ENCODE data around the gene NHLH2. TPM values are rescaled to one million over a fixed set of nuclear protein-coding genes. Genes with fewer than 3 reads are reported as not detected.

Gene NHLH2
- total and polyA plus RNA-seq, 10 of the 15 experiments (the other 5 are each of a cell fraction or from before 2014, with no cell fraction given) = 0.01 to 0.08 (median 0.05) TPM; not detected in 6

GRCh38 chr1:115832651-115833050, 8.3 kb downstream of the NHLH2 start:
- no peaks in the 10 kb centered on the region for H3K4me1 ChIP-seq (ENCODE audit: control insufficient read depth, insufficient read depth, low read length)
- H4K20me1 ChIP-seq (ENCODE audit: control insufficient read depth, insufficient read depth) = no peaks in the 10 kb centered on the region
- 27% methylated on average over 8 of the region's 8 CpGs for WGBS (ENCODE audit: insufficient coverage, insufficient replicate concordance, low lambda C conversion rate, missing lambda C conversion rate)
- H3K27ac ChIP-seq (ENCODE audit: control insufficient read depth, insufficient read depth) = no peak overlapping the region
- CTCF ChIA-PET = interaction anchor here (0.9 kb wide), 1 partner anchor 148 kb away, joined by 3 read pairs; no protein-coding TSS in a partner anchor
- no peak overlapping the region for H3K9ac ChIP-seq (ENCODE audit: control insufficient read depth, insufficient read depth, low read length)
- TF ChIP-seq NBN (IDR thresholded peaks at IDR 0.05) = no peak
- no peak for TF ChIP-seq KLF5 (IDR thresholded peaks at IDR 0.05; ENCODE audit: partially characterized antibody)
- no peak for TF ChIP-seq HDGF (IDR thresholded peaks at IDR 0.05)
- TF ChIP-seq FOXK2 (IDR thresholded peaks at IDR 0.05) = no peak
- TF ChIP-seq FOXM1 (IDR thresholded peaks at IDR 0.05; ENCODE audit: low read depth, low read length) = no peak
- no peak overlapping the region for H2AFZ ChIP-seq (ENCODE audit: control insufficient read depth, low read depth, low read length)
- H3K4me3 ChIP-seq = no peak overlapping the region
- FAIRE-seq (no peak), DNase-seq (ENCODE audit: low read depth, low spot score) (no peak), ATAC-seq (no peak)
- peaks cover 6 to 7% of the 10 kb centered on the region in 2 experiments; a peak in 3 of 4 replicates for H3K27me3 ChIP-seq (replicated peaks in 1 of 2; ENCODE audit: control insufficient read depth in 2 of 2, insufficient read depth in 2 of 2, low read length in 1 of 2)
- no TSS peak for BruUV-seq (replicated peaks)
- no peaks in the 10 kb centered on the region for H3K79me2 ChIP-seq (ENCODE audit: control insufficient read depth, insufficient read depth, low read length)
- H3K4me2 ChIP-seq (ENCODE audit: control insufficient read depth, insufficient read depth) = no peak overlapping the region
- POLR2A ChIA-PET = no interaction called here
- SMC1A ChIA-PET (ENCODE audit: uncharacterized antibody, unreplicated experiment) = no interaction called here
- intact Hi-C loops (cut with micrococcal nuclease; ENCODE audit: unreplicated experiment) (no loop called here), in situ Hi-C loops (cut with MboI) (no loop called here)
- H3K36me3 ChIP-seq (ENCODE audit: control insufficient read depth in 2 of 2, insufficient read depth in 2 of 2, low read length in 1 of 2) = no peaks in the 10 kb centered on the region
- RAD21 ChIA-PET (ENCODE audit: unreplicated experiment) = no interaction called here
- H3K9me3 ChIP-seq (replicated peaks; ENCODE audit: control insufficient read depth, insufficient read depth, low read length) = no peaks in the 10 kb centered on the region; the same call in 2 of the 3 replicates

- H4K20me1 ChIP-seq (ENCODE audit: control insufficient read depth, insufficient read depth) = no peaks in the 10 kb centered on the region
- no peak overlapping the region for H3K4me2 ChIP-seq (ENCODE audit: control insufficient read depth, insufficient read depth)
- DNase-seq (ENCODE audit: low read depth, low spot score) (no peak), ATAC-seq (no peak), FAIRE-seq (no peak)
- BruUV-seq (replicated peaks) = no TSS peak
- no peak overlapping the region for H2AFZ ChIP-seq (ENCODE audit: control insufficient read depth, low read depth, low read length)
- ChIA-PET CTCF (interaction anchor here (1.0 kb wide), 1 partner anchor 190 kb away, joined by 3 read pairs; no protein-coding TSS in a partner anchor), RAD21 (ENCODE audit: unreplicated experiment) (no interaction called here), POLR2A (no interaction called here), SMC1A (ENCODE audit: uncharacterized antibody, unreplicated experiment) (no interaction called here)
- 64% methylated on average over 3 of the region's 3 CpGs for WGBS (ENCODE audit: insufficient coverage, insufficient replicate concordance, low lambda C conversion rate, missing lambda C conversion rate)
- no peaks in the 10 kb centered on the region for H3K36me3 ChIP-seq (ENCODE audit: control insufficient read depth in 2 of 2, insufficient read depth in 2 of 2, low read length in 1 of 2)
- no peak overlapping the region for H3K9ac ChIP-seq (ENCODE audit: control insufficient read depth, insufficient read depth, low read length)
- no peak overlapping the region for H3K4me3 ChIP-seq
- H3K79me2 ChIP-seq (ENCODE audit: control insufficient read depth, insufficient read depth, low read length) = no peaks in the 10 kb centered on the region
- H3K9me3 ChIP-seq (replicated peaks; ENCODE audit: control insufficient read depth, insufficient read depth, low read length) = no peaks in the 10 kb centered on the region; the same call in 2 of the 3 replicates
- no peak overlapping the region for H3K27ac ChIP-seq (ENCODE audit: control insufficient read depth, insufficient read depth)
- H3K4me1 ChIP-seq (ENCODE audit: control insufficient read depth, insufficient read depth, low read length) = no peaks in the 10 kb centered on the region
- intact Hi-C loops (cut with micrococcal nuclease; ENCODE audit: unreplicated experiment) = no loop called here
- H3K27me3 ChIP-seq (replicated peaks in 1 of 2; ENCODE audit: control insufficient read depth in 2 of 2, insufficient read depth in 2 of 2, low read length in 1 of 2) = peaks cover 6 to 7% of the 10 kb centered on the region in 2 experiments
- in situ Hi-C loops (cut with MboI) = no loop called here
- TF ChIP-seq FOXM1 (IDR thresholded peaks at IDR 0.05; ENCODE audit: low read depth, low read length) (no peak), WRNIP1 (IDR thresholded peaks at IDR 0.05; ENCODE audit: borderline replicate concordance, low read depth, low read length) (no peak), PRDM15 (CRISPR knock-in tag; IDR thresholded peaks at IDR 0.05) (no peak), MXI1 (IDR thresholded peaks at IDR 0.05; ENCODE audit: low read depth, low read length) (no peak), PBX3 (IDR thresholded peaks at IDR 0.05; ENCODE audit: insufficient replicate concordance, low read depth, low read length) (no peak), RAD51 (IDR thresholded peaks at IDR 0.05) (no peak), ZBTB33 (IDR thresholded peaks at IDR 0.05) (no peak), JUNB (IDR thresholded peaks at IDR 0.05) (no peak)
These were observed 10.0 kb downstream of the NHLH2 start for GRCh38 chr1:115830963-115831362.

Measured in GM12878 (cell line).